Measurements from ENCODE around the gene HSD17B2.
"Not testable (repeated sequence)": the region's sequence is repeated elsewhere in the genome, so short reads cannot be mapped to it uniquely, and the experiment has no call there.

HSD17B2 gene

DNA sequence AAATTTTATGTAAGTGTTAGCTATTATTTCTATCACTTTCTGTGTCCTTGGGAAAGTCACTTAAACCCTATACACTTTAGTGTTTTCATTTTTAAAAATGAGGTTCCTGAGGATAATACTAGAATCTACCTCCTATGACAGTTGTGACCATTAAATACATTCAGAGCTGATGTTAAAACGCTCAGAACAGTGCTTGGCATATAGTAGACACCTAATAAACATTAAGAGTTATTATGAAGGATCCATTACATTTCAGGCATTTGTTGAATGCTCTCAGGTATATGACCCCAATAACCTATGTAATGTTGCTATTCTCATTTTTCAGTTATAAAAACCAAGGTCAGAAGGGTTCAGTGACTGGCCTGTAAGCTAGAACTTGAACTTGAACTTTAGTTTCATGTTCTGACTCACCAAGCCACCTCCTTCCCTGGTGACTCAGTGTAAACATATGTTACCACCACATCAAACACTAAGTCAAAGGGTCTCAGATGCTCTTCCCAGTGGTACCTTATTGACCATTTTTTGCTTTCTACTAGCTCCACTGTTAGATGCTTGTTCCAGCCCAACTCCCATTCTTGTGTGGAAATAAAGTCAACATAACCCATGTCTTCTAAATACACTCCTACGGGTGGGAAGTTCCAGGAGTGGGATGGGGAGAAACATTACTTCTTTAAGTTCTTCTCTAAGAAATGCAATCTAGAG, 47.6 kb downstream of the HSD17B2 start:
- DNase-seq: no peak

- DNase-seq: no peak
Observed at GRCh38 chr16:82083710-82084353, 48.8 kb downstream of the HSD17B2 start.

DNA sequence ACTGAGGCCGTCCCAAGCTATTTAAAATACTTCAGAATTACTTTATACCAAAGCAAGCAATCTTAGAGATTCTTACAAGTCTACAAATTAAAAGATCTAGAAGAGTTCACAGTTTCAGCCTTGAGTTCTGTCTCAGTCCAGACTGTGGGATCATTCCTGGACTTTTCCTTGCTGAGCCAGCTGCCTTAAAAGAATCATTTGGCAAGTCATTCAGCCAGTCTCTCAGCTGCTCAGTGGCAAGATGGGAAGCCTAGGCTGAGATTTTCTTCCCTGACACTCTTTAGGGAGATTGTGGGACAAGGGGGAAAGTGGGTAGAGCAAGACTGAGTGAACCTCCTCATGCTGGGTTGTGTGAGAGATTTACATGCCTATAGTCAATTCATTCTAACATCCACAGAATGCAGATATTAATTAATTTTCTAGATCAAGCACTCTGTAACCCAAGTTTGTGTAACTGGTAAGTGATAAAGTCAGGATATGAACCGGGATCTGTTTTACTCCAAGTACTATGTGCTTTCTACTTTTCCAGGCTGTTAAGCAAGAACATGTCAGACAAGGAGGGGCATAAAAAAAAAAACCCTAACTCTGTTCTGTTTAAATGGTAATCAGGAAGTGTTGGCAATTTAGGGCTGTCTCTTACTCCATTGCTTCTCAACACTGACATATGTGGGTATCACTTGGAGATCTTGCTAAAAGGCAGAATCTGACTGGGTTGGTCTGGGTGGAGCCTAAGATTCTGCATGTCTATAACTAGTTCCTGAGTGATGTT, 50.1 kb downstream of the HSD17B2 start:
- no peak for DNase-seq

DNA sequence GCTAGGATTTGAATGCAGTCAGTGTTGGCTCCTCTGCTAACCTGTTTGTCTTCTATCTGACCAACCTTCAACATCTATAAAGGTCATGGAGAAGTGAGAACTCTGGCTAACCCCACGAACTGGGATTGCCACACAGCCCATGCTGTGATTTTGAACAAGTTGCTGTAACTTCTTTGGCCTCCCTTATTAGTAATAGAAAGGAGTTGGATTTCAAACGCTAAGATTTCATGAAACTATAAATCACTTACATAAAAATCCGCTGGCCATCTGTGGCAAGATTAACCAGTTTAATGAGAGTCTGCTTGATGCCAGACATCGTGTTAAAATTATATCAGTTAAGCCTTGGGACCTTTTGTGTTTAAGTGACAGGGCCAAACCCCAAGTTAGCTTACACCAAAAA, 53.4 kb downstream of the HSD17B2 start:
- no peak for DNase-seq

DNA sequence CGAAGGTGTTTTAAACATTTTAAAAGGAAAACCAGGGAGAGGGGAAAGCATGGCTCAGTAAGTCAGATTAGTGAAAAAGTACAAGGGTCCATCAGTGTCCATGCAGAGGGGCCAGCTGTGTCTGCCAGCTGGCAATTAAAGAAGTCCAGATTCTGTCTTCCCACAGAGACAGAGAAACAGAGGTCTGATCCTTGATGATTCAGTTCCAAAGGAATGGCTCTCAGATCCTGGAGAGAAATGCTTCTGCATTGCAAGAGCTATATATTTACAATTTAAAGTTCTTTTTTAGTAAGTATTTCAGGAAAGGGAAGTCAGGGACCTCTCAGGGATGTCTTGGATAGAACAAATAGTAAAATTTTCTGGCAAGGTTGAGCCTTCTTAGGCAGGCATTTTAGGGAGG, 56.2 kb downstream of the HSD17B2 start:
- no peak for DNase-seq

DNA sequence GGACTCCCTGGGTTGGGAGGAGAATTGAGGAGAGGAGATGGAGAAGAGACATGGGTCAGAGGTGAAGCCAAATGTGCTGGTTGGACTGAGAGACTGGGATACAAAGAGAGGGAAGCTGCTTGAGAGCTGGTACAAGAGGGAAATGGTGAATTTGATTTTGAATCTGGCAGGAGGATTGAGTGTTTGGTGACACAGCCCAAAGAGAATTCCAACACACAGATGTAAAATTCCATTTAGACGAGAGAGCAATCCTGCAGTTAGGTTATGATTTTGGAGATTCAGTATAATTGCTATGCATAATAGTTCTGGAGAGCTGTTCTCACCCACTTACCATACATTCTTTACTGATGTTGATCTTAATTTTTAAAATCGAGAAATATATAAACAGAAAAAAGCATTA, 57.7 kb downstream of the HSD17B2 start:
- no peak for DNase-seq

GRCh38 chr16:82093666-82094300, 58.7 kb downstream of the HSD17B2 start:
- DNase-seq: no peak

GRCh38 chr16:82094942-82095540, 60.0 kb downstream of the HSD17B2 start:
- no peak for DNase-seq

GRCh38 chr16:82096641-82097040, 61.6 kb downstream of the HSD17B2 start:
- no peak for DNase-seq

- no peak for DNase-seq
Observed at GRCh38 chr16:82105107-82105506, 70.1 kb downstream of the HSD17B2 start.

DNA sequence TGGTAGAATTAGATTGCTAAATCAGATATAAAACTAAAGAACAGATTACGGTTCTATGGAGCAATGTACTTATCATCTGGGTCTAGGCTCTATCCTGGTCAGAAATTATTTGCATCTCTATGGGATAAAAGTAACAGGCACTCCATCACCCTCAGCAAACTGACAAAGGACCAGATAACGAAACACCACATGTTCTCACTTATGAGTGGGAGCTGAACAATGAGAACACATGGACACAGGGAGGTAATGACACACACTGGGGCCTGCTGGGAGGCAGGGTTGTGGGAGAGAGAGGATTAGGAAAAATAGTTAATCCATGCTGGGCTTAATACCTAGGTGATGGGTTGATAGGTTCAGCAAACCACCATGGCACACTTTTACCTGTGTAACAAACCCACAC, 73.0 kb downstream of the HSD17B2 start:
- DNase-seq: no peak

DNA sequence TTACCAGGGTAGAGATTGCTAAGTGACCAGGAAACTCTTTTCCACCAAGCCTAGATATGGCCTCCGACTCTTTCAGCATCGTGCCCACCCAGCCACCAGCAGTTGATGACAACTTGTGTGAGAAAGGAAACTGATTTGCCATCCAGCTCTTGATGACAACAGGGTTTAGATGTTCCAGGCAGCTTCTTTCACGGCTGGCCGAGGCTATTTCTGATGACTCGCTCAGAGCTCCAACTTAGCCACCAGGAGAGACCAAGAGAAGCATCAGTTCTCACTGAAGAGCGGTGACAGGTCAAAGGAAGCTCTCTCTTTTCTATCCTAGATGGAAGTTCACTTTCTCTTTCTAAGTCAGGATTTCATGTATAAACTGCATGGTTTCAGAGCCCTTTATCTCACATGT, 73.7 kb downstream of the HSD17B2 start:
- no peak for DNase-seq

- not testable (repeated sequence) for DNase-seq
Observed at GRCh38 chr16:82109266-82109665, 74.2 kb downstream of the HSD17B2 start.

- no peak for DNase-seq
Observed at GRCh38 chr16:82111944-82112343, 76.9 kb downstream of the HSD17B2 start.

- DNase-seq: no peak
Observed at GRCh38 chr16:82113741-82114140, 78.7 kb downstream of the HSD17B2 start.

DNA sequence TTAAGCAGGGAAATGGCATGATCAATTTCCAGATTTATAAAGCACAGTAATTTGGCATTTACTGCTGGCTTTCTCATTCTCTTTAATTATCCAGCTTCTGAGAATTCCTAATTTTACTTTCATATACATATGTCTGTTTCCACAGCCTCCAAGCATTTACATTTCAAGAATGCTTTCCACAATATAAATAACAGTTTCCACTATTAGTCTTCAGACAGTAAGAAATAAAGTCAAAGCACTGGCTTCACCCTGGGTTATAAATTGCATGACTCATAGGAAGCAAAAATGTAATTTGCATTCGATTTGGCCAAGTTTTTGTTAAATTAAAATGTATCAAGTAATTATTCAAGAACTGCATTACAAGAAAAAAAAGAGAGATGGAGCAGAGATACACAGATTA, 81.5 kb downstream of the HSD17B2 start:
- DNase-seq: no peak

DNA sequence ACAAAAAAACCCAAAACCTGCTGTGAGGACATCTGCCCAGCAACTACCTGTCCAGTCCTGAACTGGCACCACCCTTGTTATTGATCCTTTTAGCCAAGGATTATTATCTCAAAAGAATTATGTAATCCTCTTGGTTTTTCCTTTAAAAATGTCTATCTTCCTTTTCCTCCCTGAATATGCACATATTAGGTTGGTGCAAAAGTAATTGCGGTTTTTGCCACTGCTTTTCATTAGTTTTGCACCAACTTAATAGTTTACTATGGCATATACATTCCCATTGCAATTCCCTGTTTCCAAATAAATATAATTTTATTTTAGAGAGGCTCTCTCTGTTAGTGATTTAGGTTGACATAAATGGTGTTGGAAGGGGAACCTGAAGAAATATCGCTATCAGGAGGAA, 83.7 kb downstream of the HSD17B2 start:
- no peak for DNase-seq

GRCh38 chr16:82119405-82119804, 84.4 kb downstream of the HSD17B2 start:
- no peak for DNase-seq

GRCh38 chr16:82124651-82125050, 89.6 kb downstream of the HSD17B2 start:
- DNase-seq: no peak

DNA sequence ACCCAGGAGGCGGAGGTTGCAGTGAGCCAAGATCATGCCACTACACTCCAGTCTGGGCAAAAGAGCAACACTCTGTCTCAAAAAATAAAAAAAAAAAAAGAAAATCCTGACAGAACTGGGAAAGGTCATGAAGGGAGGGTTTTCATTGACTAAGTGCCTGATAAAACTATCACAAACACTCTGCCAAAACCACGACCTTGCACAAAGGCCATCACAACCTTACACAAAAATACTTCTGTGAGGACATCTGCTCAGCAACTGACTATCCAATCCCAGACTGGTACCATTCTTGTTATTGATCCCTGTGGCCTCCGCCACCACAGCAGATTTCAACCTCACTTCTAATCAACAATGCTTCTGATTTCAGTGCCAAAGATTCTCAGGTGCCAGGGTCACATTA, 94.8 kb downstream of the HSD17B2 start:
- DNase-seq: no peak

- DNase-seq: no peak
Observed at GRCh38 chr16:82133798-82134197, 98.7 kb downstream of the HSD17B2 start.

DNA sequence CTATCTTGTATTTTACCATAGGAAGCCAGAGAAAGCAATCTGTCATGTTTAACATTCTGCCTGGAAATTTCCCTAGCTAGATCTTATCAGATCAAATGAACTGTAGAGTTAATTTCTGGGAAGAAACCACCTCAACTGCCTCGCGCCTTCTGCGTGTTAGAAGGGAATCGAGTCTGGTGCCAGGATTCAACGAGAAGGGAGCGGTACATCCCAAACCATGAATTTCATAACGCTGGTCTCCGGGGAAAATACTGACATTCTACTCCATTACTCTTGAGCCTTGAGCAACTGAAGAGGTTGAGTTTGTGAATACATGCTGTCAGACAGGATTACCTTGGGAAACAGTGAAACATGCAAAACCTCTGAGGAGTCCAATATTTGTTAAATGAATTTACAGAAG, 99.8 kb downstream of the HSD17B2 start:
- DNase-seq: no peak

DNA sequence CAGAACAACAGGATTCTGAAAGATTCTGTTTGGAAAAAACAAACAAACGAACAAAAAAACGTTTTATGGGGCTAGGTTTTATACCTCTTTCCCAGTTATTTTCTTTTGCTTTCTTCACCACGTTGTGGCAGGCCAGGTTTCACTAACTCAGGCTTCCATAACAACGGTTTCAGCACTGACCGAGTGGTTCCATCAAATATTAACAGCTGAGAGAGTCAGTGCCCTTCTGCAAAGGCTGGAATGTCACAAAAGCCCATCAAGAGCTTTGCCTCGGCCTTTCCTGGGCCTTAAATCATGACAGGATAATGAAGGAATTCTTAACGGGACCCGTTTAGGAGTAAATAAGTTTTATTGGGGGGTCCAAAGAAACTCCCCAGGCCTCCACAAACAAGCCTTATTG, 100.8 kb downstream of the HSD17B2 start:
- no peak for DNase-seq
